GM12878 (cell line): ENCODE measurements around the gene BMPR1B. TPM values are rescaled to one million over a fixed set of nuclear protein-coding genes. Genes with fewer than 3 reads are reported as not detected.

Experiments used
- ETV6 ChIP-seq, 2 experiments: fragments of 450-650 bp in 1 of 2; IDR thresholded peaks in 1 of 2; conservative IDR thresholded peaks in 1 of 2; 2 replicates each; pipeline ENCODE4 v1.6.1; 2014; ENCODE audit warnings: antibody characterized with exemption in 1 of 2, borderline replicate concordance in 1 of 2, low read depth in 1 of 2, mild to moderate bottlenecking in 1 of 2, moderate library complexity in 1 of 2
- HDGF ChIP-seq: fragments of 450-650 bp; IDR thresholded peaks from 2 replicates; pipeline ENCODE4 v1.6.1; 2016; ENCODE audit warnings: antibody characterized with exemption
- HSF1 ChIP-seq: fragments of 150-350 bp; IDR thresholded peaks from 2 replicates; pipeline ENCODE4 v1.6.1; 2014; ENCODE audit warnings: mild to moderate bottlenecking, low read depth, low read length
- NFXL1 ChIP-seq: fragments of 450-650 bp; IDR thresholded peaks from 2 replicates; pipeline ENCODE4 v1.6.1; 2017; ENCODE audit warnings: antibody characterized with exemption, mild to moderate bottlenecking, borderline replicate concordance
- REST ChIP-seq: IDR thresholded peaks from 2 replicates; pipeline ENCODE4 v1.6.1; 2012; ENCODE audit warnings: mild to moderate bottlenecking, low read depth, low read length
- STAT1 ChIP-seq: fragments of 450-650 bp; conservative IDR thresholded peaks from 2 replicates; pipeline ENCODE4 v1.6.1; 2014; ENCODE audit warnings: antibody characterized with exemption, mild to moderate bottlenecking
- TAF1 ChIP-seq: IDR thresholded peaks from 2 replicates; pipeline ENCODE4 v1.6.1; 2011; ENCODE audit warnings: mild to moderate bottlenecking, low read depth, low read length, borderline replicate concordance
- ZSCAN29 ChIP-seq: fragments of 450-650 bp; IDR thresholded peaks from 2 replicates; pipeline ENCODE4 v1.6.1; 2017; ENCODE audit warnings: mild to moderate bottlenecking, moderate library complexity
- polyA plus RNA-seq, 11 experiments: library from polyadenylated mRNA; depleted of rRNA in 4 of 11; unstranded in 6 of 11; stranded (reverse) in 5 of 11; fragments of >200 nt; fragmentation: Nextera tagmentation in 4 of 11; fragmentation: Illumina TruSeq in 1 of 11; extraction: Ambion mirVana in 4 of 11; extraction: Trizol in 1 of 11; gene quantifications; 1 replicate in 1 of 11; 2 replicates in 10 of 11; pipeline versions ENCODE4 v1.2.1 to v1.2.3, GENCODE V29; 2011 to 2016; ENCODE audit warnings: inconsistent platforms in 2 of 11, missing spikeins in 2 of 11, low read depth in 1 of 11
- total RNA-seq, 4 experiments: library from RNA; depleted of rRNA in 3 of 4; stranded (reverse); fragments of >200 nt in 3 of 4; fragmentation: Illumina TruSeq in 1 of 4; extraction: Trizol in 1 of 4; gene quantifications; 2 replicates each; pipeline versions ENCODE4 v1.2.1 to v1.2.3, GENCODE V29; 2013 to 2021

Gene BMPR1B
- total and polyA plus RNA-seq, 10 of the 15 experiments (the other 5 are each of a cell fraction or from before 2014, with no cell fraction given): not detected

- TF ChIP-seq ETV6 (conservative IDR thresholded peaks at IDR 0.05 in 1 of 2, IDR thresholded peaks at IDR 0.05 in 1 of 2; ENCODE audit: borderline replicate concordance in 1 of 2, low read depth in 1 of 2): no peak
- no peak for TF ChIP-seq ZSCAN29
- no peak for TF ChIP-seq STAT1
- no peak for TF ChIP-seq HDGF
- TF ChIP-seq NFXL1: no peak
- no peak for TF ChIP-seq REST
- TF ChIP-seq HSF1: no peak
- no peak for TF ChIP-seq TAF1
These were observed 265.4 kb downstream of the BMPR1B start (continued) for GRCh38 chr4:95023110-95023509.
